Measurements from ENCODE around the gene HEXIM1.
"Not testable (repeated sequence)": the region's sequence is repeated elsewhere in the genome, so short reads cannot be mapped to it uniquely, and the experiment has no call there.

HEXIM1 gene

GRCh38 chr17:45114117-45114932, 34.0 kb upstream of the HEXIM1 start:
- DNase-seq (ENCODE audit: low read depth) = no peak

GRCh38 chr17:45115015-45115625, 33.2 kb upstream of the HEXIM1 start:
- DNase-seq (ENCODE audit: low read depth) = no peak

GRCh38 chr17:45115871-45116270, 32.4 kb upstream of the HEXIM1 start:
- no peak for DNase-seq (ENCODE audit: low read depth)

- no peak for DNase-seq (ENCODE audit: low read depth)
These were observed 31.8 kb upstream of the HEXIM1 start for GRCh38 chr17:45116434-45117016.

- DNase-seq (ENCODE audit: low read depth) = no peak
These were observed 30.9 kb upstream of the HEXIM1 start for GRCh38 chr17:45117334-45117733.

GRCh38 chr17:45117848-45118646, 30.2 kb upstream of the HEXIM1 start:
- no peak for DNase-seq (ENCODE audit: low read depth)

- DNase-seq (ENCODE audit: low read depth) = no peak
These were observed 29.6 kb upstream of the HEXIM1 start for GRCh38 chr17:45118691-45119090.

GRCh38 chr17:45119964-45120363, 28.3 kb upstream of the HEXIM1 start:
- DNase-seq (ENCODE audit: low read depth) = no peak

- no peak for DNase-seq (ENCODE audit: low read depth)
These were observed 27.7 kb upstream of the HEXIM1 start for GRCh38 chr17:45120558-45120957.

- no peak for DNase-seq (ENCODE audit: low read depth)
These were observed 27.2 kb upstream of the HEXIM1 start for GRCh38 chr17:45121055-45121454.

- no peak for DNase-seq (ENCODE audit: low read depth)
These were observed 25.1 kb upstream of the HEXIM1 start for GRCh38 chr17:45123076-45123770.

- no peak for DNase-seq (ENCODE audit: low read depth)
These were observed 24.1 kb upstream of the HEXIM1 start for GRCh38 chr17:45123930-45124796.

GRCh38 chr17:45124797-45125122, 23.5 kb upstream of the HEXIM1 start:
- DNase-seq (ENCODE audit: low read depth) = not testable (repeated sequence)

- no peak for DNase-seq (ENCODE audit: low read depth)
These were observed 22.8 kb upstream of the HEXIM1 start for GRCh38 chr17:45125509-45125908.

GRCh38 chr17:45127207-45127547, 21.1 kb upstream of the HEXIM1 start:
- no peak for DNase-seq (ENCODE audit: low read depth)

GRCh38 chr17:45127548-45128300, 20.6 kb upstream of the HEXIM1 start:
- no peak for DNase-seq (ENCODE audit: low read depth)

GRCh38 chr17:45128331-45128730, 19.9 kb upstream of the HEXIM1 start:
- DNase-seq (ENCODE audit: low read depth) = no peak

GRCh38 chr17:45128989-45129388, 19.3 kb upstream of the HEXIM1 start:
- DNase-seq (ENCODE audit: low read depth) = no peak

GRCh38 chr17:45129426-45129939, 18.8 kb upstream of the HEXIM1 start:
- no peak for DNase-seq (ENCODE audit: low read depth)

Data from T follicular helper cell (primary cell).